HG03575 (cell line): ENCODE results near the gene CDH11.

ENCODE experiments used
- ATAC-seq: cut with Tn5 transposase; IDR thresholded peaks from one replicate; pipeline ENCODE4 v1.9.1; 2021; ENCODE audit not compliant: unreplicated experiment, insufficient number of reproducible peaks, low FRiP score; ENCODE audit errors: extremely low read depth

The CDH11 gene

GRCh38 chr16:65044026-65044425 is 77.8 kb downstream of the CDH11 start:
- ATAC-seq: no peak

- ATAC-seq: no peak
Observed at GRCh38 chr16:65042438-65043365, 79.2 kb downstream of the CDH11 start.

DNA sequence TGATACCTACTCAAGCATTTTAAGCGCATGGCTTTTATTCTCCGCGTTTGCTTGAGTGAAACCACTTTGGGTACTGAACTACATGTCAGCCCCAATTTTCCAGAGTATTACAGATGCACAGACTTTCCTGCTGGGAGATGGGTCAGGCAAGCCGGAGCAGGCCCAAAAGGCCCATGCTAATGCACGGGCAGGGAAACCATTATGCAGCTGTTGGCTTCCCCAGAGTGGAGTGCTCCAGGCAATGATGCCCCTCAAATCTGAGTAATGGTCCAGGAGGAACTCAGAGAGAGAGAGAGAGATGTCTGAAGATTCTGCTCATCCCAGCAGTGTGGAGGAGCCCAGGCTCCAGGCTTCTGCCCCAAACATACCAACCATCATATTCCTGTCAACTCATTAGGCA is 80.2 kb downstream of the CDH11 start:
- no peak for ATAC-seq

DNA sequence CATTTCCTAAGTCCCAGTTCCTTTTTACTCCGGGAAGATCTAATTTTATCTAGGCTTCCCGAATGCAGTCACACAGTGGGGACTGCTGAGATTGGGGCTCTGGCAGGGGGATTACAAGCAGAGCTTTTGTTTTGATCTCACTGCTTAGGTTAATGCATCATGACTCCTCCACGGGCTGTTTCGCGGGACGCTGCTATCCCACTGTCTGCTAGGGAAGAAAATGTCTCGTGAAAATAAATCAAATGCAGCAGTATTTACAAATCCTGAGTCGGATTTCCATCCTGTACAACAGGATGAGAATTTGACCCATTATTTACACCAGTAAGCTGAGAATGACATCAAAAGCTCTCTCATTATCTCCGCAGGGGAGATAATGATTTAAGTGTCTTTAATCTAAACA is 83.8 kb downstream of the CDH11 start:
- no peak for ATAC-seq

GRCh38 chr16:65037556-65037955 is 84.3 kb downstream of the CDH11 start:
- ATAC-seq: no peak

DNA sequence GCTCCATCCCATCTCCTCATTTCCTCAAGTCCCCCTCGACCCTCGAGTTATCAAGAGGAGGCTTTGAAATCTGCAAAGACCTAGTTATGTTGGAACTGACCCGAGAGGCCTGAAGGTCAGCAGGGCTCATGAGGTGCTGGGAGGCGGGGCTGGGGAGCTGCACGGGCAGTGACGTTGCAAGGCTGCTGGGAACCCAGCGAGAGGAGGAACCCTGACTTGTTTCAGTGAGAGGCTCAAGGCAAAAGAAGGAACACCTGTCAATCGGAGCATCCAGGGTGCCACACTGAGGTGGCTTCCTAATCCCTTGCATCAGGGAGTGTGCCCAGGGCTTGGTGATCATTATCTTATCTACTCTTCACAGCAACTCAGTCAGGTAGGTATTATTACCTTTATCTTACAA is 86.9 kb downstream of the CDH11 start:
- ATAC-seq: no peak

GRCh38 chr16:65032387-65032786 is 89.5 kb downstream of the CDH11 start:
- ATAC-seq: no peak

DNA sequence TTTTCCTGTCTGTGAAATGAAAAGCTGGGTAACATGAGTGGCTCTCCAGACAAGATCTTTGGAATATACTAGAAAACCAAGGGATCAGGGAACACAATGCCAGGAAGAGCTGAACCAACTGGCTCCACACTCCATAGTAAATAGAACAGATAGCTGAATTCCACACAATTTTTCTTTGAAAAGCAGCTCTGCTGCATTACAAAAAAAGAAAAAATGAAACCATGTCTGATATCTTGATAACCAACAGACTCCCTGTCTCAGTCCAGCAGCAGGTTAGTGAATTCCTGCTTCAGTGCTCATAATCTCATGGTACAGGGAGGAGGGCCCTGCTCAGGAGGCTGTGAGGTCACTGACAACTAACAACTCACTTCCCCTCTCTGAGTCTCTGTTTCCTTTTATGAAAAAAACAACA is 97.1 kb downstream of the CDH11 start:
- ATAC-seq: no peak

DNA sequence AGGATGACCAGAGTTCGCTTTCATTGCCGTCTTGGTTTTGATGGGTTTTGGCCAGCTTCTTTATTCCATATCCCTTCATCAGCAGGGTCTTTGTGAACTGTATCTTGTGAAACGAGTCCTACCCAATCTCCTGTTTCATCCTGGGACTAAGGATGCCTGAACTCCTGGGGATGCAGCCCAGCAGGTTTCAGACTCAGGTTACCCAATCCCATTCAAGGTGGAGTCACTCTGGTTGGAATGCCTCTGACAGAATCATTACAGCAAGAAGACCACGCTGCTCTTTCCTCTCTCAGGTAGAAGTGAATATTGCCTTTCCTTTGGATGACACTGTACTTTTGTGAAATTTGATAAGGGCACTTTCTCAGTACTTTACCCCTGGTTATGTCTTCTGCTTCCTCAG is 98.1 kb downstream of the CDH11 start:
- no peak for ATAC-seq

GRCh38 chr16:65021852-65022595 is 99.8 kb downstream of the CDH11 start:
- ATAC-seq: no peak

- ATAC-seq: no peak
Observed at GRCh38 chr16:65016754-65017153, 105.1 kb downstream of the CDH11 start.

- no peak for ATAC-seq
Observed at GRCh38 chr16:65015599-65015998, 106.3 kb downstream of the CDH11 start.

- no peak for ATAC-seq
Observed at GRCh38 chr16:65012357-65012756, 109.5 kb downstream of the CDH11 start.

DNA sequence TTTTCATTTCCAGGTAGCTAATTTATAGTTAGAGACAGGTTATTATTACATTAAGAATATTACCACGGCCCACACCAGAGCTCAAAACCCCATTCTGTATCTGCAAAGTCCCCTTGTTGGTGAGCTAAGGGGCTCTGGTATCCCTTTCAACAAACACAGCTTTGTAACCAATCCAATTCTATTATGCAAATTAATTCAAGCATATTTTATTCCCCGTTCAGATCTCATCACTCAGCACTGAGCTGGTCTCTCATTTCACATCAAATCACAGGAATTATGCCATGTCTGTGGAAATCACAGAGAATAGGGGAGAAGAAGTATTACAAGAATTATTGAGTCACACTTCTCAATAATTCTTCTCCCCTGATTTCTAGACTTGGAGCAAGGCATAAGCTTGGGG is 111.7 kb downstream of the CDH11 start:
- no peak for ATAC-seq

DNA sequence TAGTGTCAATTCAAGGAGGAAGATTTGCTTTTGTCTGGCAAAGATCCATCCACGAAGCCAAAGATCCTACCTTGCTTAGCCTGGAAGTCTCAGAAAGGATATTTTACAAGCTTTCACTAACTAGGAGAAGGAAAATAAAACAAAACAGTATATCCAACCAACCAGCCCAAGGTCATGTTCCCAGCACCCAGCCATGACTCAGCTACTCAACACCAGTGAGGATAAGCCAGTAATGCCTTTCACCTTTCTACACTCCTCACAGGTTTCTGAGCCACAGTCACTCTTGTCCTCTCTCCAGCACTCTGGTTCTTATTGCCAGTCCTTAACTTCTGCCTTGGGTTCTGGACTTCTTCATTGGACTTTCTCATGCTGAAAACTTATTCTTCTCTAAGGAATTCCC is 116.2 kb downstream of the CDH11 start:
- no peak for ATAC-seq

- no peak for ATAC-seq
Observed at GRCh38 chr16:65004570-65004969, 117.3 kb downstream of the CDH11 start.

GRCh38 chr16:65003621-65004020 is 118.2 kb downstream of the CDH11 start:
- no peak for ATAC-seq

- no peak for ATAC-seq
Observed at GRCh38 chr16:65002265-65002664, 119.6 kb downstream of the CDH11 start.

DNA sequence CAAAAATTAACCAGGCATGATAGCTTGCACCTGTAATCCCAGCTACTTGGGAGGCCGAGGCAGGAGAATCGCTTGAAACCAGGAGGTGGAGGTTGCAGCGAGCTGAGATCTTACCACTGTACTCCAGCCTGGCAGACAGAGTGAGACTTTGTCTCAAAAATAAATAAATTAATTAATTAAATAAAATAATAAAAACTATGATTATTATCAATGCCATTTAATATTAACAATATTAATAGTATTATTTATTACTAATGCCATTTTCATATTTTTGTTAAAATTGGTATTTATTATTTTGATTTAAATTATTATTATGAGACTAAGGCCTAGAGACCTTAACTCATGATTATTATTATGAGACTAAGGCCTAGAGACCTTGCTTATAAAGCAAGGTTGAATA is 121.2 kb downstream of the CDH11 start:
- no peak for ATAC-seq

DNA sequence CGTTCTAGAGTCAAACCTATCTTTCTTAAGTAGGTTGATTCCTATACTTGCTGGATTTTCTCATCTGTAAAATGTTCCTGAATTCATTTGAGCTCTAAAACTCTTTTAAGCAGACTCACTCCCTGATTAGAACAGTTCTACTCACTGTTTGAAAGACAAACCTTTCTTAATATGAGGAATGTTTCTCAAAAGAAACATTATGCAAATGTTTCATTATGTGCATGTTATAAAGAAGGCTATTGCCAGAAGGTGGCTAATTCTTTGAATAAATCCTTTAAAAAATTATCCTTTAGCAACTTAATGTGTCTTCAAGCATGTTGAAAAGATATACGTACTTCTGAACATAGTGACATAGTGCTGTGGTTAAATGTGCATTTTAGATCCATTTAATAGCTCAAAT is 124.1 kb downstream of the CDH11 start:
- no peak for ATAC-seq
